Muscle of leg (tissue), 11 donors: ENCODE data around the gene TIMM8B. TPM values are rescaled to one million over a fixed set of nuclear protein-coding genes. Genes with fewer than 3 reads are reported as not detected.
"Not testable (repeated sequence)": the region's sequence is repeated elsewhere in the genome, so short reads cannot be mapped to it uniquely, and the experiment has no call there.

Experiments used
- DNase-seq: peaks from one replicate; pipeline ENCODE4 v3.0.0; 2013
- H3K27ac ChIP-seq: one replicate; pipeline ENCODE4 v1.5.1; 2013; ENCODE audit warnings: mild to moderate bottlenecking, low read length, control low read depth
- H3K27me3 ChIP-seq: one replicate; pipeline ENCODE4 v1.6.1; 2013; ENCODE audit warnings: low read length; ENCODE audit not compliant: control insufficient read depth, insufficient read depth
- H3K36me3 ChIP-seq: one replicate; pipeline ENCODE4 v1.6.1; 2013; ENCODE audit warnings: low read length; ENCODE audit not compliant: control insufficient read depth, insufficient read depth
- H3K4me1 ChIP-seq: one replicate; pipeline ENCODE4 v1.6.1; 2013; ENCODE audit warnings: low read length; ENCODE audit not compliant: control insufficient read depth, insufficient read depth
- H3K4me3 ChIP-seq: one replicate; pipeline ENCODE4 v1.5.1; 2013; ENCODE audit warnings: low read length, control low read depth
- H3K9me3 ChIP-seq: replicated peaks from 2 replicates; pipeline ENCODE4 v1.6.1; 2013; ENCODE audit warnings: low read depth, low read length; ENCODE audit not compliant: control insufficient read depth
- WGBS: methylation state at CpG from one replicate; pipeline ENCODE4 v1.1.5; 2013; ENCODE audit warnings: missing lambda C conversion rate; ENCODE audit not compliant: insufficient coverage; 5-methylcytosine and 5-hydroxymethylcytosine counted together
- polyA plus RNA-seq, 8 donors: library from polyadenylated mRNA; unstranded; fragments of 120-200 nt; gene quantifications; one replicate each; pipeline versions ENCODE4 v1.2.1 to v1.2.3, GENCODE V29; 2013; ENCODE audit warnings: inconsistent platforms in 1 of 8, low replicate concordance in 1 of 8; ENCODE audit not compliant: insufficient read length in 8 of 8, insufficient read depth in 1 of 8
- total RNA-seq: library from RNA; stranded (reverse); fragments of 120-200 nt; gene quantifications from one replicate; pipeline ENCODE4 v1.2.4, GENCODE V29; 2013

The TIMM8B gene
- total and polyA plus RNA-seq, 9 donors = 46.6 to 77.2 (median 54.6) TPM

DNA sequence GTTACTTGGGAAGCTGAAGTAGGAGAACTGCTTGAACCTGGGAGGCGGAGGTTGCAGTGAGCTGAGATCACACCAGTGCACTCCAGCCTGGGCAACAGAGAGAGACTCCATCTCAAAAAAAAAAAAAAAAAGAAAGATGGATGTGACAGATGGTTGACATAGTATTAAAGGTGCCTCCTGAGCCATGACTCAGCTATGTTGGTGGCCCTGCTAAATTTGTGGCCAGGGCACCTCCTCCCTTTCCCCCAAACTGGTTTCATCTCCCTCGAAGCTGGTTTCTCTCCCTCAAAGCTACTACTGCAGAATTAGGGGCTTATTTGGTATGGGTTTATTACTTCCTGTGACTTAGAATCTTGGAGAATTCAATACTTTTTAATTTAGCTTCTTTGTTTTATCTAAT is 31.6 kb upstream of the TIMM8B start:
- Histone ChIP-seq H3K4me3 (no peak overlapping the region), H3K27ac (no peak overlapping the region), H3K9me3 (no peaks in the 10 kb centered on the region), H3K27me3 (no peaks in the 10 kb centered on the region), H3K36me3 (no peaks in the 10 kb centered on the region), H3K4me1 (no peaks in the 10 kb centered on the region)
- WGBS = 86% methylated on average over 1 of the region's 2 CpGs
- no peak for DNase-seq

GRCh38 chr11:112115386-112115785 is 28.8 kb upstream of the TIMM8B start:
- WGBS = 25% methylated on average over 1 of the region's 5 CpGs
- no peak overlapping the region for H3K27ac ChIP-seq

GRCh38 chr11:112114460-112114859 is 27.9 kb upstream of the TIMM8B start:
- Histone ChIP-seq H3K9me3 (no peaks in the 10 kb centered on the region), H3K4me3 (no peak overlapping the region), H3K4me1 (no peaks in the 10 kb centered on the region), H3K27ac (no peak overlapping the region), H3K27me3 (no peaks in the 10 kb centered on the region), H3K36me3 (no peaks in the 10 kb centered on the region)
- DNase-seq = no peak
- 100% methylated on average over 1 of the region's 2 CpGs for WGBS

More at GRCh38 chr11:112115386-112115785, 28.8 kb upstream of the TIMM8B start:
- no peaks in the 10 kb centered on the region for H3K36me3 ChIP-seq
- no peak overlapping the region for H3K4me3 ChIP-seq
- no peaks in the 10 kb centered on the region for H3K9me3 ChIP-seq
- DNase-seq = no peak
- H3K4me1 ChIP-seq = no peaks in the 10 kb centered on the region
- H3K27me3 ChIP-seq = no peaks in the 10 kb centered on the region

GRCh38 chr11:112113539-112114457 is 27.2 kb upstream of the TIMM8B start:
- Histone ChIP-seq H3K4me1 (no peaks in the 10 kb centered on the region), H3K4me3 (no peak overlapping the region), H3K27ac (no peak overlapping the region), H3K9me3 (no peaks in the 10 kb centered on the region), H3K27me3 (no peaks in the 10 kb centered on the region), H3K36me3 (no peaks in the 10 kb centered on the region)
- 63% methylated on average over 1 of the region's 6 CpGs for WGBS
- DNase-seq = peak; percentile 69

DNA sequence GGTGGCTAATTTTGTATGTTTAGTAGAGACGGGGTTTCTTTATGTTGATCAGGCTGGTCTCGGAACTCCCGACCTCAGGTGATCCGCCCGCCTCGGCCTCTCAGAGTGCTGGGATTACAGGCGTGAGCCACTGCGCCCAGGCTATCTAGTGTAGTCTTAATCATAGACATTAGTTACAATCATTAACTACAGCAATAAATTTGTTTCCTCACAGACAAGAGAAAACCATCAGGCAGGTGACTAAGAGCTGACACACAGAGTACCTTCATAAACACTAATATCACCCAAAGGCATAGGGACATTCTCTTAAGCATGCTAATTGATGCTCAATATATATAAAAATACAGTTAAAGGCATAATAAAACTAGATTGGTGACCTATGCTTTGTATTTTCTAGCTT is 19.5 kb upstream of the TIMM8B start:
- WGBS = no CpG with 5 or more reads among the region's 8 CpGs
- no peak for DNase-seq
- no peak overlapping the region for H3K27ac ChIP-seq
- H3K4me3 ChIP-seq = no peak overlapping the region
- H3K4me1 ChIP-seq = no peaks in the 10 kb centered on the region
- H3K36me3 ChIP-seq = no peaks in the 10 kb centered on the region
- H3K9me3 ChIP-seq = no peaks in the 10 kb centered on the region
- no peaks in the 10 kb centered on the region for H3K27me3 ChIP-seq

DNA sequence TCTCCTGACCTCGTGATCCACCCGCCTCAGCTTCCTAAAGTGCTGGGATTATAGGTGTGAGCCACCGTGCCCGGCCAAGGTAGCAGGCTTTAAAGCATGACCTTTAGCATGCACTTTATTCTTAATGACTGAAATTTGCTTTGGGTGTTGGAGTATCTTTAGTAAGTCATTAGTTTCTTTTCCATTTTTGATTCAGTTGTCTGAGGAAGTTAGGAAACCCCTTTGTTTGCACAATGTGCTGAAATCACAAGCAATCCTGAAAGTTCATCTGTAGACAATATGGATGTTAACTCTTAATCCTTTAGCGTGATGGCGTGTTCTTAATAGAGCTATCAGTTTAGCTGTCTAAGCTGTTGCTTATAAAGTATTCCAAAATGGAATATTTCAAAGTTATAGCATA is 16.9 kb upstream of the TIMM8B start:
- Histone ChIP-seq H3K27ac (no peak overlapping the region), H3K4me3 (no peak overlapping the region), H3K36me3 (no peaks in the 10 kb centered on the region), H3K9me3 (no peaks in the 10 kb centered on the region), H3K4me1 (no peaks in the 10 kb centered on the region), H3K27me3 (no peaks in the 10 kb centered on the region)
- no peak for DNase-seq
- WGBS = no CpG with 5 or more reads among the region's 6 CpGs

GRCh38 chr11:112100462-112100861 is 13.9 kb upstream of the TIMM8B start:
- Histone ChIP-seq H3K27ac (no peak overlapping the region), H3K4me3 (no peak overlapping the region)
- WGBS = no CpG with 5 or more reads among the region's 2 CpGs

DNA sequence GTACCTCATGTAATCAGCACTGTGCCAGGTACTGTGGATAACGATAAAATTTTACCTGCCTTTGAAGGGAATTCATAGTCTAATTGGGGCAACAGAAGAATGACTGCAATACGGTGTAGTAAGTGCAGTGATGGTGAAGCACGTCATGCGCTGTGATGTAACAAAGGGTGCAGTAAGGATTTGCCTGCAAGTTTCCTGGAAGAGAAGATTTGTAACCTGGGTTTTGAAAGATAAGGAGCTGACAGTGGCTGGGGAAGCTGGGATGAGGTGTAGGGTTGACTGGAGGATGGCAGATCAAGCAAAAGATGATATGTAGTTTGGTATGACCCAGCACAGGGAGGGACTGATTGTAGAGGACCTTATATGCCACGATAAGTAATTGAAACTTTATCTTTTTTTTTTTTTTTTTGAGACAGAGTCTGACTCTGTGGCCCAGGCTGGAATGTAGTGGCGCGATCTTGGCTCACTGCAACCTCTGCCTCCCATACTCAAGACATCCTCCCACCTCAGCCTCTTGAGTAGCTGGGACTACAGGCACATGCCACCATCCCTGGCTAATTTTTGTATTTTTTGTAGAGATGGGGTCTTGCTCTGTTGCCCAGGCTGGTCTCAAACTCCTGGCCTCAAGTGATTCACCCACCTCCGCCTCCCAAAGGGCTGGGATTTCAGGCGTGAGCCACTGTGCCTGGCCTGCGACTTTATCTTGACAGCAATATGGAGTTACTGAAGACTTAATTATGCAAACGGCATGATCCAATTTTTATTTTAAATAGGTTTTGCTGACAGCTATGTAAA is 11.4 kb upstream of the TIMM8B start:
- no peaks in the 10 kb centered on the region for H3K27me3 ChIP-seq
- no peak overlapping the region for H3K4me3 ChIP-seq
- H3K27ac ChIP-seq = no peak overlapping the region
- no peaks in the 10 kb centered on the region for H3K4me1 ChIP-seq
- WGBS = 97% methylated on average over 7 of the region's 11 CpGs
- H3K9me3 ChIP-seq = no peaks in the 10 kb centered on the region
- peaks cover 19% of the 10 kb centered on the region for H3K36me3 ChIP-seq
- DNase-seq = no peak

More at GRCh38 chr11:112100462-112100861, 13.9 kb upstream of the TIMM8B start:
- Histone ChIP-seq H3K4me1 (no peaks in the 10 kb centered on the region), H3K36me3 (peaks cover 10% of the 10 kb centered on the region), H3K9me3 (no peaks in the 10 kb centered on the region), H3K27me3 (no peaks in the 10 kb centered on the region)
- DNase-seq = no peak

DNA sequence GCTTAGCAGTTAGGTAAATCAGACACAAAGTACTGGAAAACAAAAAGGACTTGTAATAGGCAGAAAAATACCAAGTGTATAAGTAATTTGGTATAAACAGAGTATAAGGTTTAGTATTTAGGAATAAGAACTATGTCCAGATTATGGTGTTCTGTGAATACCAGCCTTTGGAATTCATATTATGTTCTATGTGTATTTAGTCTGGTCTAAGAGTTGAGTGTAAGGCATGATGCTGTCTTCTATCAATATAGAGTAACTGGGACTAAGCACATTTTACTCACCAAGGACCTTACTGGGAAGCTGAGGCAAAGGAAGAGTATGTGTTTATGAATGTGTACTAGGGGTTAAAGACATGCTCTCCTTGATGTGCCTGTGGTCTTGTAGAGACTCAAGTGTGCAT is 9.6 kb upstream of the TIMM8B start:
- H3K27ac ChIP-seq = no peak overlapping the region
- H3K27me3 ChIP-seq = no peaks in the 10 kb centered on the region
- H3K9me3 ChIP-seq = no peaks in the 10 kb centered on the region
- DNase-seq = no peak
- H3K4me3 ChIP-seq = no peak overlapping the region
- peaks cover 34% of the 10 kb centered on the region for H3K36me3 ChIP-seq
- H3K4me1 ChIP-seq = no peaks in the 10 kb centered on the region

GRCh38 chr11:112095302-112095701 is 8.7 kb upstream of the TIMM8B start:
- H3K9me3 ChIP-seq, DNase-seq, H3K27me3 ChIP-seq, H3K4me1 ChIP-seq, H3K4me3 ChIP-seq, H3K27ac ChIP-seq: not testable (repeated sequence)
- peaks cover 42% of the 10 kb centered on the region for H3K36me3 ChIP-seq
- WGBS = no CpG with 5 or more reads among the region's 2 CpGs
